ENCODE measurements around the gene KLHDC8B.

The KLHDC8B gene

DNA sequence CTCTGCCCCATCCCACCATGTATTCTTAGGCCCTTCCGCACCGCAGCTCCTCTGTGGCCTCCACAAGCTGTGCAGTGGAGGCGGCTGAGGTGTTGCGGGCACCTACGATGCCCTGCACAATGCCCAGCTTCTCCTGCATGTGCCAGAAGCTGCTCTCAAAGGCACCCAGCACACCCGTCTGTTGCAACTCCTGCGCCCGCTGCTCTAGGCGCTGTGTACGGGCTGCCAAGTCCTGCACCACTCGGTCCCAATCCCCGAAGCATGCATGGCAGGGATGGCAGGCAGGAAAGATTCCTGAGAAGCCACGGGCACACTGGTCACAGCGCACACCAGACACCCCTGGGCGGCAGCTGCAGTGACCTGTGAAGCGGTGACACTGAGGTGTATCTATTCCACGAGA is 47.7 kb upstream of the KLHDC8B start:
- TF ChIP-seq SIN3A (IDR thresholded peaks at IDR 0.05; ENCODE audit: borderline replicate concordance, insufficient read depth, low read length) (no peak), TAF1 (IDR thresholded peaks at IDR 0.05; ENCODE audit: borderline replicate concordance, insufficient read depth, low read length) (no peak)
- TF ChIP-seq, protein P1, sequence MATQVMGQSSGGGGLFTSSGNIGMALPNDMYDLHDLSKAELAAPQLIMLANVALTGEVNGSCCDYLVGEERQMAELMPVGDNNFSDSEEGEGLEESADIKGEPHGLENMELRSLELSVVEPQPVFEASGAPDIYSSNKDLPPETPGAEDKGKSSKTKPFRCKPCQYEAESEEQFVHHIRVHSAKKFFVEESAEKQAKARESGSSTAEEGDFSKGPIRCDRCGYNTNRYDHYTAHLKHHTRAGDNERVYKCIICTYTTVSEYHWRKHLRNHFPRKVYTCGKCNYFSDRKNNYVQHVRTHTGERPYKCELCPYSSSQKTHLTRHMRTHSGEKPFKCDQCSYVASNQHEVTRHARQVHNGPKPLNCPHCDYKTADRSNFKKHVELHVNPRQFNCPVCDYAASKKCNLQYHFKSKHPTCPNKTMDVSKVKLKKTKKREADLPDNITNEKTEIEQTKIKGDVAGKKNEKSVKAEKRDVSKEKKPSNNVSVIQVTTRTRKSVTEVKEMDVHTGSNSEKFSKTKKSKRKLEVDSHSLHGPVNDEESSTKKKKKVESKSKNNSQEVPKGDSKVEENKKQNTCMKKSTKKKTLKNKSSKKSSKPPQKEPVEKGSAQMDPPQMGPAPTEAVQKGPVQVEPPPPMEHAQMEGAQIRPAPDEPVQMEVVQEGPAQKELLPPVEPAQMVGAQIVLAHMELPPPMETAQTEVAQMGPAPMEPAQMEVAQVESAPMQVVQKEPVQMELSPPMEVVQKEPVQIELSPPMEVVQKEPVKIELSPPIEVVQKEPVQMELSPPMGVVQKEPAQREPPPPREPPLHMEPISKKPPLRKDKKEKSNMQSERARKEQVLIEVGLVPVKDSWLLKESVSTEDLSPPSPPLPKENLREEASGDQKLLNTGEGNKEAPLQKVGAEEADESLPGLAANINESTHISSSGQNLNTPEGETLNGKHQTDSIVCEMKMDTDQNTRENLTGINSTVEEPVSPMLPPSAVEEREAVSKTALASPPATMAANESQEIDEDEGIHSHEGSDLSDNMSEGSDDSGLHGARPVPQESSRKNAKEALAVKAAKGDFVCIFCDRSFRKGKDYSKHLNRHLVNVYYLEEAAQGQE (IDR thresholded peaks at IDR 0.05; ENCODE audit: insufficient read depth in 1 of 2, low read depth in 2 of 2, low read length in 2 of 2): no peak

DNA sequence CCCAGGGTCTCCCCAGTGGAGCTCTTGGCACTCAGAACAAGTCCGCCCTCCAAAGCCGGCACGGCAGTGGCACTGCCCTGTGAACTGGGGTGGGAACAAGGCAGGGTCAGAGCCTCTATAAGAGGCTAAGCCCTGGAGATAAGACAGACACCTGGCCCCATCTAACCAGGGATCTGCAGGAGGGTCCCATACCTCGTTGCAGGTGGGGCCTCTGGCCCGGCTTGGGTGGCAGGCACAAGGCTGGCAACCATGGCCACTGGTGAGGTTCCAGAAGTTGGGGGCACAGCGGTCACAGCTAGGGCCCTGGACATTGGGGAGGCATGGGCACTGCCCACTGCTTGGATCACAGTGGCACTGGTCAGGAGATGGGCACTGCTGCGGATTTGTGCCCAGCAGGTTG is 47.2 kb upstream of the KLHDC8B start:
- TF ChIP-seq, protein P1 (IDR thresholded peaks at IDR 0.05; ENCODE audit: insufficient read depth in 1 of 2, low read depth in 2 of 2, low read length in 2 of 2): no peak
- no peak for TF ChIP-seq POLR2AphosphoS5 (IDR thresholded peaks at IDR 0.05; ENCODE audit: low read depth, low read length)
- no peak for TF ChIP-seq SIN3A (IDR thresholded peaks at IDR 0.05; ENCODE audit: borderline replicate concordance, insufficient read depth, low read length)
- TF ChIP-seq TAF1 (IDR thresholded peaks at IDR 0.05; ENCODE audit: borderline replicate concordance, insufficient read depth, low read length): no peak
- TF ChIP-seq FOXP2 (optimal IDR thresholded peaks at IDR 0.05; ENCODE audit: borderline replicate concordance, extremely low read depth, extremely low read length, insufficient read depth): no peak

DNA sequence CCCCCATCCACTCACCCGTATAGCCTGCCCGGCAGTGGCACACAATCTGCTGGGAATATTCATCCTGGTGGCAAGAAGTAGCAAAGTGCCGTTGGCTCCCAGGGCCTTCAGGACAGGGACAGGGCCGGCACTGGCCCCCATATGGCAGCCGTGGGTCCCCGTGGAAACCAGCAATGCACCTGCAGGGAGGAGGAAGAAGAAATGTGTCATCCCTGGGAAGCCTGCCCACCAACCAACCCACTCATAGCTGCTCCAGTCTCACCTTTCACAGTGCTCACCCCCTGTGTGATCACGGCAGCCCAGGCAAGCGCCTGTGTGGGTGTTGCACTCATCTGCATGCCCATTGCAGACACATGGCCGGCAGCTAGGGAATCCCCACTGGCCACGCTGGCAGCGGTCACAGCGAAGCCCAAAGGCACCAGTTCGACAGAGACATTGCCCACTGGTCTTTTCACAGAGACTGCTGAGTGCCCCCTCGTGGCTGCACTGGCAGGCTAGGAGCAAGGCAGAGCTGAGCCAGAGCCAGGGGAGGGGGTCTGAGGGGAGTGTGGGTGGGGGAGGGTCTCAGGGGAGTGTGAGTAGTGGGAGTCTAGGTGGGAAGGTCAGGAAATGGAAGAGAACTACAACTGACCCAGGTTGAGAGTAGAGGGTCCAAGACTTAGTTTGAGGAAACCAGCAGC is 46.3 kb upstream of the KLHDC8B start:
- TF ChIP-seq FOXP2 (optimal IDR thresholded peaks at IDR 0.05; ENCODE audit: borderline replicate concordance, extremely low read depth, extremely low read length, insufficient read depth) (no peak), POLR2AphosphoS5 (IDR thresholded peaks at IDR 0.05; ENCODE audit: low read depth, low read length) (no peak), SIN3A (IDR thresholded peaks at IDR 0.05; ENCODE audit: borderline replicate concordance, insufficient read depth, low read length) (no peak), TAF1 (IDR thresholded peaks at IDR 0.05; ENCODE audit: borderline replicate concordance, insufficient read depth, low read length) (no peak)
- TF ChIP-seq, protein P1 (IDR thresholded peaks at IDR 0.05; ENCODE audit: insufficient read depth in 1 of 2, low read depth in 2 of 2, low read length in 2 of 2): no peak

- TF ChIP-seq, protein P1 (IDR thresholded peaks at IDR 0.05; ENCODE audit: insufficient read depth in 1 of 2, low read depth in 2 of 2, low read length in 2 of 2): no peak
- no peak for TF ChIP-seq SIN3A (IDR thresholded peaks at IDR 0.05; ENCODE audit: borderline replicate concordance, insufficient read depth, low read length)
- TF ChIP-seq TAF1 (IDR thresholded peaks at IDR 0.05; ENCODE audit: borderline replicate concordance, insufficient read depth, low read length): no peak
These were observed 40.4 kb upstream of the KLHDC8B start for GRCh38 chr3:49131040-49131439.

DNA sequence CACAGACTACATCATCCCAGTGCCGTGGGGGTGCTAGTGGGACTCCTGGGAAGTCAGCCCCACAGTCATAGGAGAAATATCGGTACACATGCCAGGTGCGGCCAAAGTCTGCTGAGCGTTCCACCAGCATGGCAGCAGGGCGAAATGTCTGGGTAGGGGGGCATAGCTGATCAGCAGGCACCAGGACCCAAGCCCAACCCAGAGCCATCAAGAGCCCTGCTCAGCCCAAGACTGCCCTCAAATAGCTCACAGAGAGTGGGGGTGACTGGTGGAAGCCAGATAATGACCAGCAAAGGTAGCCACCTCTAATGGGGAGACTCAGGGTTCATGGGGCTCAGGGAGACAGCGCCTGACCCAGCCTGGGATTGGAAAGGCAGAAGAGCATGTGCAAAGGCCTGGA is 39.8 kb upstream of the KLHDC8B start:
- TF ChIP-seq TAF1 (IDR thresholded peaks at IDR 0.05; ENCODE audit: borderline replicate concordance, insufficient read depth, low read length): no peak
- TF ChIP-seq SIN3A (IDR thresholded peaks at IDR 0.05; ENCODE audit: borderline replicate concordance, insufficient read depth, low read length): no peak
